ENCODE measurements around the gene SRCIN1.

SRCIN1 gene

GRCh38 chr17:38608648-38609047 lies 2.9 kb upstream of the SRCIN1 start:
- no peak for TF ChIP-seq FOXP2 (optimal IDR thresholded peaks at IDR 0.05; ENCODE audit: borderline replicate concordance, extremely low read depth, extremely low read length, insufficient read depth)
- no peak for TF ChIP-seq TAF1 (IDR thresholded peaks at IDR 0.05; ENCODE audit: borderline replicate concordance, insufficient read depth, low read length)
- TF ChIP-seq POLR2AphosphoS5 (IDR thresholded peaks at IDR 0.05; ENCODE audit: low read depth, low read length): no peak
- TF ChIP-seq REST (IDR thresholded peaks at IDR 0.05; ENCODE audit: insufficient read depth in 1 of 2, low read depth in 2 of 2, low read length in 2 of 2): no peak
- TF ChIP-seq SIN3A (IDR thresholded peaks at IDR 0.05; ENCODE audit: borderline replicate concordance, insufficient read depth, low read length): no peak

- TF ChIP-seq POLR2AphosphoS5 (IDR thresholded peaks at IDR 0.05; ENCODE audit: low read depth, low read length) (no peak), TAF1 (IDR thresholded peaks at IDR 0.05; ENCODE audit: borderline replicate concordance, insufficient read depth, low read length) (no peak), REST (IDR thresholded peaks at IDR 0.05; ENCODE audit: insufficient read depth in 1 of 2, low read depth in 2 of 2, low read length in 2 of 2) (no peak), FOXP2 (optimal IDR thresholded peaks at IDR 0.05; ENCODE audit: borderline replicate concordance, extremely low read depth, extremely low read length, insufficient read depth) (no peak), SIN3A (IDR thresholded peaks at IDR 0.05; ENCODE audit: borderline replicate concordance, insufficient read depth, low read length) (no peak)
Measured at GRCh38 chr17:38606646-38607611, 1.2 kb upstream of the SRCIN1 start.

GRCh38 chr17:38605411-38605840 lies 326 bp downstream of the SRCIN1 start:
- TF ChIP-seq FOXP2 (optimal IDR thresholded peaks at IDR 0.05; ENCODE audit: borderline replicate concordance, extremely low read depth, extremely low read length, insufficient read depth) (no peak), POLR2AphosphoS5 (IDR thresholded peaks at IDR 0.05; ENCODE audit: low read depth, low read length) (no peak)

- TF ChIP-seq TAF1 (IDR thresholded peaks at IDR 0.05; ENCODE audit: borderline replicate concordance, insufficient read depth, low read length) (no peak), FOXP2 (optimal IDR thresholded peaks at IDR 0.05; ENCODE audit: borderline replicate concordance, extremely low read depth, extremely low read length, insufficient read depth) (no peak), POLR2AphosphoS5 (IDR thresholded peaks at IDR 0.05; ENCODE audit: low read depth, low read length) (no peak), REST (IDR thresholded peaks at IDR 0.05; ENCODE audit: insufficient read depth in 1 of 2, low read depth in 2 of 2, low read length in 2 of 2) (no peak), SIN3A (IDR thresholded peaks at IDR 0.05; ENCODE audit: borderline replicate concordance, insufficient read depth, low read length) (no peak)
Measured at GRCh38 chr17:38604479-38605403, 1.0 kb downstream of the SRCIN1 start.

GRCh38 chr17:38603786-38604478 lies 1.8 kb downstream of the SRCIN1 start:
- no peak for TF ChIP-seq POLR2AphosphoS5 (IDR thresholded peaks at IDR 0.05; ENCODE audit: low read depth, low read length)
- TF ChIP-seq TAF1 (IDR thresholded peaks at IDR 0.05; ENCODE audit: borderline replicate concordance, insufficient read depth, low read length): no peak
- no peak for TF ChIP-seq REST (IDR thresholded peaks at IDR 0.05; ENCODE audit: insufficient read depth in 1 of 2, low read depth in 2 of 2, low read length in 2 of 2)
- no peak for TF ChIP-seq FOXP2 (optimal IDR thresholded peaks at IDR 0.05; ENCODE audit: borderline replicate concordance, extremely low read depth, extremely low read length, insufficient read depth)
- no peak for TF ChIP-seq SIN3A (IDR thresholded peaks at IDR 0.05; ENCODE audit: borderline replicate concordance, insufficient read depth, low read length)
